Measurements from ENCODE around the gene RREB1. TPM values are rescaled to one million over a fixed set of nuclear protein-coding genes. Genes with fewer than 3 reads are reported as not detected.

Gene RREB1
- total RNA-seq, 6 experiments from 2014 or later = 17.5 to 23.5 (median 20.1) TPM

GRCh38 chr6:7276199-7276524 lies 168.4 kb downstream of the RREB1 start:
- H3K4me1 Mint-ChIP-seq (ENCODE audit: low read depth) = peaks cover 8% of the 10 kb centered on the region
- H3K9me3 Mint-ChIP-seq = no peaks in the 10 kb centered on the region
- H3K27me3 Mint-ChIP-seq (ENCODE audit: insufficient read depth) = no peaks in the 10 kb centered on the region; the same call in 1 of the 2 replicates
- peak; percentile 62 for TF ChIP-seq CTCF (IDR thresholded peaks at IDR 0.05)
- H3K4me3 Mint-ChIP-seq = no peak overlapping the region
- no peak for DNase-seq
- no peak overlapping the region for H3K27ac Mint-ChIP-seq
- no peaks in the 10 kb centered on the region for H3K36me3 Mint-ChIP-seq (ENCODE audit: low read depth)

- peaks cover 20% of the 10 kb centered on the region for H3K36me3 Mint-ChIP-seq (ENCODE audit: low read depth)
- peaks cover 1% of the 10 kb centered on the region; the same call in 1 of the 2 replicates for H3K27me3 Mint-ChIP-seq (ENCODE audit: insufficient read depth)
- TF ChIP-seq CTCF (IDR thresholded peaks at IDR 0.05) = no peak
- H3K27ac Mint-ChIP-seq = no peak overlapping the region
- H3K9me3 Mint-ChIP-seq = no peaks in the 10 kb centered on the region
- no peak overlapping the region for H3K4me3 Mint-ChIP-seq
- no peak for DNase-seq
- no peaks in the 10 kb centered on the region for H3K4me1 Mint-ChIP-seq (ENCODE audit: low read depth)
Measured at GRCh38 chr6:7282097-7282906, 174.5 kb downstream of the RREB1 start.

- Mint-ChIP-seq H3K4me3 (no peak overlapping the region), H3K4me1 (ENCODE audit: low read depth) (no peaks in the 10 kb centered on the region), H3K36me3 (ENCODE audit: low read depth) (peaks cover 22% of the 10 kb centered on the region), H3K27ac (no peak overlapping the region), H3K9me3 (no peaks in the 10 kb centered on the region), H3K27me3 (ENCODE audit: insufficient read depth) (peaks cover 1% of the 10 kb centered on the region; the same call in 1 of the 2 replicates)
- DNase-seq = no peak
- no peak for TF ChIP-seq CTCF (IDR thresholded peaks at IDR 0.05)
Measured at GRCh38 chr6:7283676-7284075, 175.9 kb downstream of the RREB1 start.

GRCh38 chr6:7285416-7285815 lies 177.7 kb downstream of the RREB1 start:
- Mint-ChIP-seq H3K4me1 (ENCODE audit: low read depth) (no peaks in the 10 kb centered on the region), H3K9me3 (no peaks in the 10 kb centered on the region), H3K27me3 (ENCODE audit: insufficient read depth) (peaks cover 1% of the 10 kb centered on the region; the same call in 1 of the 2 replicates), H3K27ac (no peak overlapping the region), H3K36me3 (ENCODE audit: low read depth) (peaks cover 29% of the 10 kb centered on the region), H3K4me3 (no peak overlapping the region)
- no peak for TF ChIP-seq CTCF (IDR thresholded peaks at IDR 0.05)
- DNase-seq = no peak

- peaks cover 34% of the 10 kb centered on the region for H3K36me3 Mint-ChIP-seq (ENCODE audit: low read depth)
- TF ChIP-seq CTCF (IDR thresholded peaks at IDR 0.05) = no peak
- no peak overlapping the region for H3K27ac Mint-ChIP-seq
- DNase-seq = no peak
- no peaks in the 10 kb centered on the region; the same call in 1 of the 2 replicates for H3K27me3 Mint-ChIP-seq (ENCODE audit: insufficient read depth)
- H3K4me1 Mint-ChIP-seq (ENCODE audit: low read depth) = no peaks in the 10 kb centered on the region
- H3K9me3 Mint-ChIP-seq = no peaks in the 10 kb centered on the region
- no peak overlapping the region for H3K4me3 Mint-ChIP-seq
Measured at GRCh38 chr6:7290079-7290478, 182.3 kb downstream of the RREB1 start.
